ENCODE measurements around the gene DLGAP1. TPM values are rescaled to one million over a fixed set of nuclear protein-coding genes. Genes with fewer than 3 reads are reported as not detected.

The DLGAP1 gene
- total RNA-seq, 1 donor from 2014 or later = 2.0 TPM

DNA sequence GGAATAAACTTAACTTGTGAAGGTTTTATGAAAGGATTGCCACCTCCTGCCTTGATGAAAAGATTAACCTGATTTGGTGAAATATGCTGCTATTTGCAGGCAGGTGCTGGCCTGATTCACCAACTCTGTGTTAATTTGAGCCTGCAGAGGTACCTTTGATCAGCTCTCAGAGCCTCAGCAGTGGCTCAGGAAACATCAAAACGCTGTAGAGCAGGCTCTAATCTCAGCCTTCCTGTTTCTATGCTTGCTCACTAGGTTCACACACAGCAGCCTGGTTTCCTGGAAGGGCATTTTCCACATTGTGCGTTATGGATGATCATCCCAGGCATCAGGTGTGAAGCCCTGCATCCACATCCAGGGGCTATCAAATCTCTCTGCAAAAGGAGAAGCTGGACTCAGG lies 988.2 kb downstream of the DLGAP1 start:
- no peak for DNase-seq (ENCODE audit: extremely low read depth, low read depth, low spot score)

GRCh38 chr18:3466045-3466444 lies 989.1 kb downstream of the DLGAP1 start:
- DNase-seq (ENCODE audit: extremely low read depth, low read depth, low spot score) = no peak

DNA sequence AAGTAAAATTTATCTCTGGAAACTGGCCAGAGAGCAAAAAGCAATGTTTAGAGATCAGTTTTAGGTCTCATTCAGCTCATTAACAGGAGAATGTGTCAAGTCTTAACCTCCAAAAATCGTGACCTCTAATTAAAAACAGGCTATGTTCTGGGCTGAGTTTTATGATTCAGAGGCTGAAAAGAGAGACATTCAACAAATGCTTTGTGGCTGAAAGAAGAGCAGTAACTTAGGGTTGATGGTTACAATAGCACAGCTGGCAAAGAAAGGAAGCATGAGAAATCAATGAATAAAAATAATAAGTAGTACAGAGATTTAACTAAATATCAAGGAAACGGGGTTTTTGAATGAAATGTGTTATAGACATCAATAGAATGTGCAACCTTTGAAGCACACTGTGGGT lies 992.1 kb downstream of the DLGAP1 start:
- DNase-seq (ENCODE audit: extremely low read depth, low read depth, low spot score) = no peak

DNA sequence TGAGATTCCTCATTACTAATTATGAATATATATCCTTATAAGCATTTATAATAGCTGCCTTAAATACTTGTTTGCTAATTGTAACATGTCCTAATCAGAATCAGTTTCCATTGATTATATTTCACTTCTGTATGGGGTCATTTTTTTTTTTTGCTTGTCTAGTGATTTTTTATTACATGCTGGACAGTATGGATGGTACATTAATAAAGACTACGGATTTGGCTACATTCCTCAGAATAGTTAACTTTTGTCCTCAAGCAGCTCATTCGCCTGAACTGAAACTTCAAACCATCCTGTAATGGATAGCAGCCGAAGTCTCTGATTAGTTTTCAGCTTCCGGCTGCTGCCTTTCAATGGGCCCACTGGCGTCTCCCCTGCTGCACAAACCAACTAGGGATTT lies 993.4 kb downstream of the DLGAP1 start:
- DNase-seq (ENCODE audit: extremely low read depth, low read depth, low spot score) = no peak

DNA sequence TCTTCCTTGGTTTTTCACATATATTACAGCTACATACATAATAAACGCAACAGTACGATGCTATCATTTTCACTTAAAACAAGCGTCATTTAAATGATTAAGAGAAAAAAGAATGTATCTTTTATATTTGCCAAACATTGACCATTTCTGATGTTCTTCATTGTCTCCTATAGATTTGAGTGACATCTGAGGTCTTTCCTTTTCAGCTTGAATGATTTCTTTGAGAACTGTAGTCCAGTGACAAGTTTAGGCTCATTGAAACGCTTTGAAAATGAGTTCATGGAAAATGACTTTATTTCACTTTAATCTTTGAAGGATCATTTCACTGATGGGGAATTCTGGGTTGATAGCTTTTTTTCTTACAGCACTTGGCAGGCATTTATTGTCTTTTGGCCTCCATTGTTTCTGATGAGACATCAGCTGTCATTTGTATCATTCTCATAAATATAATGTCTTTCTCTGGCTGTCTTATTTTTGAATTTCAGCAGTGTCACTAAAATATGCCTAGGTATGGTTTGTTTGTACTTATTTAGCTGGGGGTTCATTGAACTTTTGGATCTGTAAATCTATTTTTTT lies 994.2 kb downstream of the DLGAP1 start:
- DNase-seq (ENCODE audit: extremely low read depth, low read depth, low spot score) = no peak

DNA sequence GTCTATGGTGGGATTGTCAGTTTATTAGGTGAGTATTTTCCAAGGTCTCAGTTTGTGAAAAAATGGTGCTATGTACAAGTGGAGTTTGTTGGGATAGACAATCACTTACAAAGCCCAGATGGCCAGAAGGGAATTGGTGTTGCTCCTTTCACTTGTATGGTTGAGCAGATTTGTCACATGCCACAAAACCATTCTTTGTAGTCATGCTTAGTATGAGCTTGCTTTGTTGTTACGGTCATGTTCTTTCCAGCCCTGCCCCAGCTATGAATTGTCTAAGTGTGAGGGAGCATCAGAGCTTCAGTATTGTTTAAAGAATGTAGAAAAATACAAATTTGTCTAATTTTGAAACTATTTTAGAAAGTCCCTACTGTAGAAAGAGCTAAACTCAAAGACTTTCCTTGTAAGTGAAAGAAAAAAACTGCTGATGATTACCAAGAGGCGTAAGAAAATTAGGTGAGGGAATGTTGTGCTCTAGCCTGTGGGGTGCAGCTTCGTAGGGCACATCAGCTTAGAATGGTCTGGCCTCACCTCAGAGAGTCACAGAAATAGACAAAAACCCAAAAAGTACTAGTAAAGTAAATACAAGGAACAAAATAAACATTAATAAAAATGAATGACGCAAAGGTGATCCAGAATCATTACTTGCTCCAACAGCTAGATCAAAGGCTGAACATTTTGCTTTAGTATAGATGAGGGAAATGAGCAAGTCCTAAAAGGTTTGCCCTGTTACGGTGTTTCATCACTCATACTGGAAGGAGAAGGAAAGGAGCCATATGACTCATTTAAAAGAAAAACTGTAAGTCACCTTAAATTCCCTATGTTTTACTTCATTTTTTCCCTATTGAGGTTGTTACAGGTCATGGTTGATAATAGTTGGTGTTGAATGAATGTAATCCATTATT lies 995.9 kb downstream of the DLGAP1 start:
- DNase-seq (ENCODE audit: extremely low read depth, low read depth, low spot score) = no peak

DNA sequence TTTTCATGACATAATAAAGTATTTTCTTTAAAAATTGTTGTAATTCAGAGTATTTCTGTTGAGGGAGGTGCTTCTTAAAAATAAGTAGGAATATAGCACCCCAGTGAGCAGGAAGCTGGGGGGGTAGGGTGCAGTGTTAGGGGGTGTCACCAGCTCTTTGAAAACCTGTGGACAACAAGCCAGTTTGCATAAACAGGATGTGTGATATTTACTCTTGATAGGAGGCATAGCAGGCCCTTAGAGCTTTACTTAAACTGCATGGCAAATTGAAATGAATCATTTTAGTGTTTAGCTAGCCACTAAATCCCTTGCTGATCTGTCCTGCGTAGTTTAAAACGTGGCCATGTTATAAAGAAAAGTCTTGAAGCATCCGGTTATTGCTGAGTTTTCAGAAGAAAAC lies 996.7 kb downstream of the DLGAP1 start:
- DNase-seq (ENCODE audit: extremely low read depth, low read depth, low spot score) = no peak

GRCh38 chr18:3457261-3457724 lies 997.8 kb downstream of the DLGAP1 start:
- DNase-seq (ENCODE audit: extremely low read depth, low read depth, low spot score) = no peak

GRCh38 chr18:3456686-3457069 lies 998.4 kb downstream of the DLGAP1 start:
- no peak for DNase-seq (ENCODE audit: extremely low read depth, low read depth, low spot score)

GRCh38 chr18:3455907-3456685 lies 999.0 kb downstream of the DLGAP1 start:
- no peak for DNase-seq (ENCODE audit: extremely low read depth, low read depth, low spot score)

GRCh38 chr18:3455090-3455635 lies 999.9 kb downstream of the DLGAP1 start:
- DNase-seq (ENCODE audit: extremely low read depth, low read depth, low spot score) = no peak

DNA sequence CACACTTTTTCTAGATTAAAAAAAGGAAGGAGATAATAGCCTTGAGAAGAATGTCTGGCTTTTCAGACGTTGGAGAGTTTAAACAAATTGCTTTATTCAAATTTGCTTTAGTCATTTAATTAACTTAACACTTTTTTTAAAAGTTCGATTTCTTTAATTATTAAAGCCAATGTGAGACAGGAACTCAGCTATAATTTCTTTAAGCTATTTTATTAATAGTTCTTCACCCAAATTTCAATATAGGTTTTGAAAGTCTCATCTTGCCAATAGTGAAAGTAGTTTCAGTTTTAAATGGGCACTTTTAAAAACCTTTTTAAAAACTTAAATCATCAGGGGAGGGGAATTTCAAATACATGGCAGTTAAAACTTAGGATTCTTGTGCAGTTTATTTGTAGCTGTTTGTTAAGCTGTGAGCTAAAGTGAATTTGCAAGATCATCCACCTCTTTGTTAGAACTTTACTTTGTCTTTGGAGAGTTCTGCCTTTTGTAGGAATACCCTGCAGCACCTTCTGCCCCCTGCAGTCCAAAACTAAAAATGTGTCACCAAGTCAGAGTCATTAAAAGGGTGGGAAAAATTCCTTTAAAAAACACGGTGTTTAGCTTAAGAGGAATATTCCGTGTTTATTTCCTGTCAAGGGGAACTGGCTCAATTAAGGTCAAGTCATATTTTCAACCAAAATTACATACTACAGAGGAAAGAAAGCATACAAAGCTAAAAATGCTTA lies 1000.6 kb downstream of the DLGAP1 start:
- DNase-seq (ENCODE audit: extremely low read depth, low read depth, low spot score) = no peak

GRCh38 chr18:3453540-3454364 lies 1001.4 kb downstream of the DLGAP1 start:
- no peak for DNase-seq (ENCODE audit: extremely low read depth, low read depth, low spot score)

DNA sequence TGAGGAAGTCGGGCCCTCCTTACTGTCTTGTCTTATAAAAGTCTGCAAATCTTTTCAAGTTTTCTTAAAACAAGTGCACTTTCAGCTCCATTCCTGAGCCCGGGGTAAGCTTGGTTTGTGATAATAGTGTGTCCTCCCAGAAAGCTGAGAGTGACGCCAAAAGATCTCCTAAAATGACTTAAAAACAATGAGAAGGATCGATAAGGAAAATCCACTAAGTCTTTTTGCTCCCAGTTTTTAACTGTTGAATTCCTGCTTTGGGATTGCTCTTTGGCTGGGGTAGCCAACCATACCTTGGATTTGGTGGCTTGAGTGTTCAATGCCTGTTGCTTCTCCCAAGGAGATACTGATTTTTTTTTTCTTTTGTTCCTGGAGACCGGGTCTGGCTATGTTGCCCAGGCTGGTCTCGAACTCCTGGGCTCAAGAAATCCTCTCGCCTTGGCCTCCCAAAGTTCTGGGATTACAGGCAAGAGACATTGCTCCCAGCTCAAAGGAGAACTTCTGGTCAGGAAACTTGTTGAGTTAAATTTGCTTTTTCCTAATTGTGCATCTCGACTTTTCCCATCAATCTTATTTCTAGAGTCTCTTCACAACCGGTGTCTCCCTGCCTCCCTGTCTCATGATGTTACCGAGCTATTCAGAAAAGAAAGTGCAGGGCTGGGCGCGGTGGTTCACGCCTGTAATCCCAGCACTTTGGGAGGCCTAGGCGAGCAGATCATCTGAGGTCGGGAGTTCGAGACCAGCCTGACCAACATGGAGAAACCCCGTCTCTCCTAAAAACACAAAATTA lies 1002.2 kb downstream of the DLGAP1 start:
- DNase-seq (ENCODE audit: extremely low read depth, low read depth, low spot score) = no peak

DNA sequence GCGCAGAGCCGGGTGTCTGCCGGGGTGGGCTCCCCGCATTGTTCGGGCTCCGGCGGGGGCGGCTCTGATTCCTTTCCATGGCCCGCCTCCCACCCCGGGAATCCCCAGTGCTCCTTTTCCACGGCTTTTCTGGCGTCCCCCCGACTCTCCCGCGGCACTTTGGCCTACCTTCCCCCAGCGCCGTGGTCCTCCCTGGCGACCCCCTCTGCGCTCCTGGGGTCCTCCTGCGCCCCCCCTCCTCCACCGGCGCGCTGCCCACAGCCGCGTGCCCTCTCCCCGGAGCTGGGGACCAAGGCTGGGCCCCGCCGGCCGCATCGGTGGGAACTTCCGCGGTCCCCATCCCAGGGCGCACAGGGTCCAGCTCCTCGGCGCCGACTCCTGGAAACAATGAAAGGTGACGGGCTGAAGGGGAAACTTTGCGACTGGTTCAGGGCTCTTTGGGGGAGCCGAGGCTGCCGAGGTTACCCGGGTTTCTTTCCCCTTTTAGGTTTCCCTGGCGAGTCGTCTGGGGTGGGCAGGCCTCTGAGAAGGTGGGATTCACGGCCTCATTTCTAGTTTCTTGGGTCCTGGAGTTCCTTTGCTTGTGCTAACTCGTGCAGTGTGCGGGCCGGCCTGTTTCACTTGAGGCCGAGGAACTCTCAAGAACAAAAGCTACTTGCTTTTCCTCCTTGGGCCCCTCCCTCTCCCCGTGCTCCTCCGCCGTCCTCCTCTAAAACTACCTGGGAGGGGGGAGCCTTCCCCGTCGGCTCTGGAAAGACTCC lies 1002.9 kb downstream of the DLGAP1 start:
- DNase-seq (ENCODE audit: extremely low read depth, low read depth, low spot score) = no peak

DNA sequence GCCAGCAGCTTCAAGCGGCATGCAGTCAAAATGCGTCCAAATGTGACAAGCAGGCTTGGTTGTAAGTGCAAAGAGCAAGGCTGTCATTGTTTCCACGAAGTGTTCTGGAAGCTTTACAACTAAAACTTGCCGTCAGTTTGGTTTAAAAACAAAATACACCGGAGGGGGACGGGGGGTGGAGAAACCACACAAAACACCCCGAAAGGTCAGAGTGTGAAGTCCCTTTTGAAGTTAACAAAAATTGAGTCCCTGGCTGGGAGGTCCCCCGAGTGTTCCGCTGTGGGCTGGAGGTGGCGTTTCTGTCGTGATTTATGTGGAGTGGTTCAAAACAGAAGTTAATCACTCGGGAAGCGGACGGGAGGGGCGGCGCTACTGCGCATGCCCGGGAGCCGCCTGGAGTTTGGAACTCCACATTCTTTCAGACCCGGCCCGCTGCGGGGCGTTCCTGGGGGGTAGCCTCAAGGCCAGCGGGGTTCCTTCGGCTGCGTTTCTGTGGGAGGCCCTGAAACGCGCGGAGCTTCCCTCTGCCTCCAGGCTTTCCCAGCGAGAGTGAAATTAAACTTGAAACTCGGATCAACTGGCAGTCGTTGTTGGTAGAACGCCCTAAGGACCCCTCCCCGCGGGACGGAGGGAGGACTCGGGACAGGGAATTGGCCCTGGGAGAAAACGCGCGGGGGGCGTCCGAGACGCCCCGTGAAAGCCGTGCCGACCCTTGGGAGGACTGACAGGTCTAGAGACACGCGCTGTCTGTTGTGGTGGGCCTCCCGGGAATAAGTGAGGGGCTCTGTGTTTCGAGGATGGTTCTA lies 1003.7 kb downstream of the DLGAP1 start:
- no peak for DNase-seq (ENCODE audit: extremely low read depth, low read depth, low spot score)

DNA sequence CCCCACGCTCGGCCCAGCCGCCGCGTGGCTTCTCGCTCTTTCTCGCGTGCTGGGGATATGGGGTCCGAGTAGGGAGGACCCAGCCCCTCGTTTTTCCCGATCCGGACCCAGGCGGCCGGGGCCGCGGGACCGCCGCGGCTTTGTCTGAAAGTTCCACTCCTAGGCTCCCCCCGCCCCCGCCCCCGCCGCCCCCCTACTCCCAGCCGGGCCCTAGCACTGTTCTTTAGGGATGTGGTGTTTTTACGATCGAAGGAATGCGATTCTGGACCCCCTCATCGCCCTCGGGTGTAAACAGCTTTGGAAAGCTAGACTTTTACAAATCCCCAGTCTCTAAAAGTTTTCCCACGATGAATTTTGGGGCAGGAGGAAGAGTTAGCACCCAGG lies 1004.3 kb downstream of the DLGAP1 start:
- no peak for DNase-seq (ENCODE audit: extremely low read depth, low read depth, low spot score)

All from glomerular endothelial cell (primary cell).